ENCODE measurements around the gene FBXO28.
A peak's percentile ranks its signal among the peaks of the same experiment; 100 is the strongest.

The FBXO28 gene

DNA sequence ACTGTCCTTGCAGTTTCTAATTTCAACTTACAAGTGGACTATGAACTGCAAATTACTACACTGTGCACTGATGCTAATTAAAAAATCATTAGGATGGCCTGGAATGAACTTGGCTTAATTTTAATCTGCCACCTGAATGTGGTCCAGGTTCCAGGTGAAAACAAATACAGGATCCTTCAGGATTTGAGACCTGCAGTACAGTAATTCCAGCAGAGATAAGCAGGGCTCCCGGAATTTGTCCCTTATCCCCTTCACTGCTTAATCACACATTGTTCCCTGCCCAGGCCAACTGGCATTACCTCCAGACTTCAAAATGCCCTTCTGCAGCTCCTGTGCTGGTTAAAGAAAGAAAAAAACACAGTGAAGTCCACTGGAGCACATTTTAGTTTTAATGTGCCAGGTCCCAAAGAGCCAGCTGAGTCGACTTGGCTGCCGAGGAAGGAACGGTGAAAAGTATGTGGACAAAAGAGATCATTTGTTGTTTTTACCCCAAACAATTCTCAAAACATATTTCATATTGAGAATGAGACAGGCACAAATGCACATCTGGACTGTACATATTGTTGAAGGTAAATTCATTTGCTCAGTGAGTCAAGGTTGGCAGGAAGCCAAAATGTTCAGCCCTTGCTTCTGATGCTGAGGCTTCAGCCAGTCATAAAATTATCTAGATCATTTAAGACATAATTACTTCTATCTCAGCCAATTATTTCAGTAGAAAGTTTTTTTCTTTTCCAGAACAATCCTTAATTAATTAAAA lies 97.5 kb downstream of the FBXO28 start:
- H3K4me3 ChIP-seq (ENCODE audit: low read depth, low read length): no peak overlapping the region
- in situ Hi-C loops (cut with HindIII; ENCODE audit: low sequenced_read_pairs): no loop called here
- peak; percentile 79 for DNase-seq (ENCODE audit: low read depth, low spot score)
- TF ChIP-seq, protein P1, sequence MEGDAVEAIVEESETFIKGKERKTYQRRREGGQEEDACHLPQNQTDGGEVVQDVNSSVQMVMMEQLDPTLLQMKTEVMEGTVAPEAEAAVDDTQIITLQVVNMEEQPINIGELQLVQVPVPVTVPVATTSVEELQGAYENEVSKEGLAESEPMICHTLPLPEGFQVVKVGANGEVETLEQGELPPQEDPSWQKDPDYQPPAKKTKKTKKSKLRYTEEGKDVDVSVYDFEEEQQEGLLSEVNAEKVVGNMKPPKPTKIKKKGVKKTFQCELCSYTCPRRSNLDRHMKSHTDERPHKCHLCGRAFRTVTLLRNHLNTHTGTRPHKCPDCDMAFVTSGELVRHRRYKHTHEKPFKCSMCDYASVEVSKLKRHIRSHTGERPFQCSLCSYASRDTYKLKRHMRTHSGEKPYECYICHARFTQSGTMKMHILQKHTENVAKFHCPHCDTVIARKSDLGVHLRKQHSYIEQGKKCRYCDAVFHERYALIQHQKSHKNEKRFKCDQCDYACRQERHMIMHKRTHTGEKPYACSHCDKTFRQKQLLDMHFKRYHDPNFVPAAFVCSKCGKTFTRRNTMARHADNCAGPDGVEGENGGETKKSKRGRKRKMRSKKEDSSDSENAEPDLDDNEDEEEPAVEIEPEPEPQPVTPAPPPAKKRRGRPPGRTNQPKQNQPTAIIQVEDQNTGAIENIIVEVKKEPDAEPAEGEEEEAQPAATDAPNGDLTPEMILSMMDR (IDR thresholded peaks at IDR 0.05; ENCODE audit: low read depth, low read length): no peak
